ENCODE results near the gene NEU2.
"Not testable (repeated sequence)": the region's sequence is repeated elsewhere in the genome, so short reads cannot be mapped to it uniquely, and the experiment has no call there.

NEU2 gene

DNA sequence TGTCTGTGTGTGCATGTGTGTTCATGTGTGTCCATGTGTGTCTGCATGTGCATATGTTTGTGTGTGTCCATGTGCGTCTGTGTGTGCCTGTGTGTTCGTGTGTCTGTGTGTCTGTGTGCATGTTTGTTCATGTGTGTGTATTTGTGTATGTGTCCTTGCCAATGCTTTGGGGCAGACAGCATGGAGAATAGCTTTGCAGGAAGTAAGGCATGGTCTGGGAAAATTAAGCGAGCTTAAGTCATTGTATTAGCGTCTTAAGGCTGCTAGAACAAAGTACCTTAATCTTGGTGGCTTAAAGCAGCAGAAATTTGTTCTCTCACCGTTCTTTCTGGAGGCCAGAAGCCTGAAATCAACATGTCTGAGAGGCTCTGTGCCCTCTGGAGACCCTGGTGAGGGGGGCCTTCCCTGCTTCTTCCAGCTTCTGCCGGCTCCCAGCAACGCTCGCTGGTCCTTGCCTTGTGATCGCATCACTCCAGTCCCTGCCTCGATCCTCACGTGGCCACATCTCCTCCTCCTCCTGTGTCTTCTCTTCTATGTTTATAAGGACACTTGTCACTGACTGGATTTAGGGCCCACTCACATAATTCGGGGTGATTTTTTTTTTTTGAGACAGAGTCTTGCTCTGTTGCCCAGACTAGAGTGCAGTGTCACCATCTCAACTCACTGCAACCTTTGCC, 3.8 kb downstream of the NEU2 start:
- DNase-seq, result no peak

DNA sequence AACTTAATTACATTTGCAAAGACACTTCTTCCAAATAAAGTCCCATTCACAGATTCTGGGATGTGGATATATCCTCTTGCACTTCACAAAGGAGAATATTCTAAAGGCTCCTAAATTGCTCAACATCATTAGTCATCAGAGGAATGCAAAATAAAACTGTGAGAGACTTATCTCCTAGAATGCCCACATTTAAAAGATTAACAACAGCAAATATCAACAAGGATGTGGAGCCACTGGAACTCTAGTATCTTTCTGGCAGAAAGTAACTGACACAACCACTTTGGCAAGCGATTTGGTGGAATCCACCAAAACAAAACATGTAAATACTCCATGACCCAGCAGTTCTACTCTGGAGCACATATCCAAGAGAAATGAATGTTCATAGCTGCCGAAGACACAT, 4.6 kb downstream of the NEU2 start:
- DNase-seq, result no peak

DNA sequence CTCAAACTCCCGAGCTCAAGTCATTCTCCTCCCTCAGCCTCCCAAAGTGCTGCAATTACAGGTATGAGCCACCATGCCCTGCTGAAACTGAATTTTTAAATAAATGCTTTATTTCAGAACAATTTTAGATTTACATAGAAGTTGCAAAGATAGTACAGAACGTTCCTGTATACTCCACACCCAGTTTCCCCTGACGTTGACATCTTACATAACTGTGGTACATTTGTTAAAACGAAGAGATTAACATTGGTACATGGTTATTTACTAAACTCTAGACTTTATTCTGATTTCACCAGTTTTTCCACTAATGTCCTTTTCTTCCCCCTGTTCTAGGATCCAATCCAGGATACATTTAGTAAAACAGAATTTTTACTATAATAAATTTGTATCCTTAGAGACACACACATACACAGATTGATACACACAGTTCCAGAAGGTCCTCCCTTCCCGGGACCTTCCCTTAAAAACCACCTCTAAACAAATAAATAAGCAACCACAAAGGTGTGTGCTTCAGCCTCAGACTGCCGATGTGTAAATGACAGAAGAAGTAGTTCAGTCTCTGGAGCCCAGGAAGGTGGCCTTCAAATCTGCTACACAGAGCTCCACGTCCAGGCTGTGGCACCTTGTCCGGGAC, 6.9 kb downstream of the NEU2 start:
- no peak for DNase-seq

DNA sequence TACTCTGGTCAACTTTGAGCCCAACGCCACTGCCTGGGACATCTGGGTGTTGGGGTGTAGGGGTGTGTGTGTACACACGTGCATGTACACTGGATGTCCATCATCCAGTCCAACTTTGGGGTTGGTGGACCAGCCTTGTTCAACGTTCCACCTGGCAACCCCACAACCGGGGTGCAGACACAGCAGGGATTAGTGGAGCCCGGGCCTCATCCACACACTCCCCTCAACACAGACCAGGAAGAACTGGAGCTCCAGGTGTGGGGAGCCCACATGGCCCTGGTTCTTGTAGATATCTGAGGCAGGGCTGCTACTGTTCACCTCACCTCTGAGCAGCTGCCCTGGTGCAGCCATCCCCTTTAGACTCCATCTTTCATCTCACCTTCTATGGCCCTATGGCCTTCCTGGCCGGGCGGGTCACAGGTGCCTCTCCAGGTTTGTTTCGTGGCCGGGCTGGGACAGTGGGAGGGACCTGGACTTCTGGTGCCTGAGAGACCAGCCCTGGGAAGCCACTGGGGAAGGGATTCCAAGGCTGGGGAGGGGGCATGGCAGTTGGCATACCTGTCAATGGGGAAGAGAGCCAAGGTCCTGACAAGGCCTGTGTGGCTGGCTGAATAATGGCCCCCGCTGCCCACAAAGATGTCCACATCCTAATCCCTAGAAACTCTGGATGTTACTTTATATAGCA, 7.5 kb downstream of the NEU2 start:
- no peak for DNase-seq

DNA sequence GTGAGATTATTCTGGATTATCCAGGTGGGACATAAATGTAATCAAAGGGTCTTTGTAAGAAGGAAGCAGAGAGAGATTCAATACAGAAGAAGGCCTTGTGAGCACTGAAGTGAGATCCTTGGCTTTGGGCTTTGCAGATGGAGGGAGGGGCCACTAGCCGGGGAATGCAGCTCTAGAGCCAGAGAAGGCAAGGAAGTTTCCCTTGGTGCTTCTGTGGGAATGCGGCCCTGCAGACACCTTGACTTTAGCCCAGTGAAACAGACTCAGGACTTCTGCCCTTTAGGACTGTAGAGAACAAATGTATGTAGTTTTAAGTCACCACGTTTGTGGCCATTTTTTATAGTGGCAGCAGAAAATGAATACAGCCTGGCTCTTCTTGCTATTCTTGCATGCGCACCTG, 8.1 kb downstream of the NEU2 start:
- DNase-seq, result no peak

DNA sequence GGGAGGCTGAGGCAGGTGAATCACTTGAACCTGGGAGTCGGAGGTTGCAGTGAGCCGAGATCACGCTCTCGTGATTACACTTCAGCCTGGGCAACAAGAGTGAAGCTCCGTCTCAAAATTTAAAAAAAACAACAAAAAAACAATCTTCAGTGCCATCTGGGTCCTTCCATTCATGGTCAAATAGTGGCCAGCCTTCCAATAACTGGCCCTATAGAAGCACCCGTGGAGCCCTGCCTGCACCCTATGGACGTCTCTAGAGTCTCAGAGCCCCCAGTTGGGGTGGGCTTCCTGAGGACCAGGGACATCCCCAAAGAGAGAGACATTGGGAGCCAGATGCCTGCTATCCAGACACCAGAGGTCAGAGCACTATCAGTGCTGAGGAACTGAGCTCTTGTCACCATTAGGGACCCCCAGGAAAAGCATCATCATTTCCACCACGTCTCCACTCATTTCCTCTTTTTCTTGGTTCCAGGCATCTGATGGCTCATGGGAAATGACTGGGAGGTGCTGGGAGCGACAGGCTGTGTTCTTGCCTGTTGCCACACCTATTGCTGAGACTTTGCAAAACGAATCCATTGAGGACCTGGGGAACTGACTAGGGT, 9.4 kb downstream of the NEU2 start:
- no peak for DNase-seq

DNA sequence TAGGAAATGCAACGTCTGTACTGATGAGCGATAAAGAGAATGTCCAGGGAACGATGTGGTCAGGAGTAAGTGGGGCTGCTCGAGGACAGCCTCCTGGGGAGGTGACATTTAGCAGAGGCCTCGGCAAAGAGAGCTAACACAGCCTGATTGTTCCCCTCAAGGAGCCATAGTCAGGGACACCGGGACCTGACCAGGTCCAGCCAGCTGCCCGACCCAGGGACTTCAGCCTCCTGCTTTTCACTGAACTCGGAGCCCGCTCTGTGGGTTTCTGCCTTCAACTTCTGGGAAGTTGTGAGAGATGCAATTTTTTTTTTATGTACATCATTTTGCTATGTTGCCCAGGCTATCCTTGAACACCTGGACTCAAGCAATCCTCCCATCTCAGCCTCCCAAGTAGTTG, 10.1 kb downstream of the NEU2 start:
- DNase-seq, result no peak

DNA sequence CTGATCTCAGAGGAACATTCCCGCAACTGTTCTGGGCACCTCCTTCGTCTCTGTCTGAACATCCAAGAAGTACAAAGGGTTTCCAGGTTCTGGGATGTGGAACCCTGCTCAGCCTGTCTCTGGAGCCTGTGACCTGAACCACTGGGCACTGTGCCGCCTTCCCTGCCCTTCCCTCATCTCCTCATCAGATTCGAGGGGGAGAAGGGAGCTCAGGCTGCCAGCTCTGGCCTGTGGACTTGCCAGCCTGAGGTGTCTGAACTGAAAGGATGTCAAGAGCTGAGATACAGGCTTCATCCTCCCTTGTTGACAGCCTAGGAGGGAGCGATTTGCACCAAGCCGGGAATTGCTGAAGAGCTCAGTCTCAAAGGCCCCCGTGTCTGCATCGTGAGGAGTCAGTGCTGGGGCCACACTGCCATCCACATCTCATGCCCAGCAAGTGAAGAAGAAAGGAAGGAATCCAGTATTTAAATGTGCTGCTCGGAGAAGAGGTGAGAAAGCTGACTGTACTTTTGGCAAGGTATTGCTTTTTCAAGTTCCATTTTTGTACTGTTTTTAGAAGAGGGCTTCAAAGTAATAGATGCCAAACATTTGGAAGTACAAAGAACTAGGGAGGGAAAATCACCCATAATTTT, 12.6 kb downstream of the NEU2 start:
- DNase-seq, result no peak

DNA sequence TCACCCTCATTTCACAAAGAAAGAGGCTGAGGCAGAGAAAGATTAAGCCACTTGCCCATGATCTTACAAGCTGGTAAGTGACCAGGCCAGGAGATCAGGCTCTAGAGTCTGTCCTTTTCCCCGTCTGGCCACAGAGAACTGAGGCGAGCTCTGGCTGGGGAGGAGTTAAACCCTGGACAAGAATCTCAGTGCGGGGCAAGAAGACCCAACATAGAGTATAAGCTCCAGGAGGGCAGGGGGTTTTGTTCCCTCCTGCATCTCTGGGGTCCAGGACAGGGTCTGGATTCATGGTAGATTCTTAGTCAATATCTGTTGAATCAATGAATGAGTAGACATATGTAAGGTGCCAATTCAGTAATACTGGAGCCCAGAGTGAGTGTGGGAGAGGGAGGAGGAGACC, 14.7 kb downstream of the NEU2 start:
- no peak for DNase-seq

DNA sequence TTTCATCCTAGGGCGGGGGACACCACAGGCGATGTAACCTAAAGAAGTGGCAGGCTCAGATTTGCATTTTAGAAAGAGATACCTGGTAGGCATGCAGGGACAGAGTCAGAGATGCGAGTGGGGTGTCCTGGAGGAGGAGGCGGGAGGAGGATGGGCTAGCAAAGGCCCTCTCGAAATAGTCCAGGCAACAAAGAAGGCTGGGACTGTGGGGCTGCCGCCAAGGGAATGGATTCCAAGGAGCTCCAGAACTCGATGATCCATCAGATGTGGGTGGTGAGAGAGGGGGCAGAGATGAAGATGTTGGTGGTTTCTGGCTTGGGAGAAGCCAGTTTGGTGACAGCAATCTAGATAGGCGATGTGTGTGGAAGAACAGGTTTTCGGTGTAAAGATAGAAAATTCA, 15.2 kb downstream of the NEU2 start:
- no peak for DNase-seq

DNA sequence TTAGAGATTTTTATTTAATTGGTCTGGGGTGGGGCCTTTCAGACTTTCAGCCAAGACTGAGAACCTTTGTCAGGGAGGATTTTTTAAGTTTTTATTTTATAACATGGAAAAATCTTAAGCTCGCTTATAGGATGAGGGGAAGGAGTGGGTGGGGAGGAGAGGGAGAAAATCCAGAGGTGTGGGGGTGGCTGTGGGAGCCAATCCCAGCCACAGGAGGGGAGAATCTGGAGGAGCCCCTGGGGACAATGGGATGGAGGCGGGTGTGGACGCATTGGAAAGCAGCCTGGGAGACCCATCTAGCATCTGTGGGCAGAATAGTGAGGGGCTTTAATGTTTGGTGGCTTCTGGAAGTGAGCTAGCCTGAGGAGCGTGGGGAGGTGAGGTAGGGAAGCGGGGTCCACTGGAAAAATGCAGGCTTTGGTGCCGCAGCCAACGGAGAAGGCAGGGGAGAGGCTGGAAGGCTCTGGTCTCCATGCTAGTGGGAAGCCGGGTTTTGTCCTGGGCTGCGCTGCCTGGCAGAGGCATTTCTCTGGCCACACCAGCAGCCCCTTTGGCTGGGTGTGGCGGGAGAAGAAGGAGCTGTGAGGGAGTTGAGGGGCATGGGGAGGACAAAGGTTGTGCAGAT, 16.2 kb downstream of the NEU2 start:
- DNase-seq, result no peak

DNA sequence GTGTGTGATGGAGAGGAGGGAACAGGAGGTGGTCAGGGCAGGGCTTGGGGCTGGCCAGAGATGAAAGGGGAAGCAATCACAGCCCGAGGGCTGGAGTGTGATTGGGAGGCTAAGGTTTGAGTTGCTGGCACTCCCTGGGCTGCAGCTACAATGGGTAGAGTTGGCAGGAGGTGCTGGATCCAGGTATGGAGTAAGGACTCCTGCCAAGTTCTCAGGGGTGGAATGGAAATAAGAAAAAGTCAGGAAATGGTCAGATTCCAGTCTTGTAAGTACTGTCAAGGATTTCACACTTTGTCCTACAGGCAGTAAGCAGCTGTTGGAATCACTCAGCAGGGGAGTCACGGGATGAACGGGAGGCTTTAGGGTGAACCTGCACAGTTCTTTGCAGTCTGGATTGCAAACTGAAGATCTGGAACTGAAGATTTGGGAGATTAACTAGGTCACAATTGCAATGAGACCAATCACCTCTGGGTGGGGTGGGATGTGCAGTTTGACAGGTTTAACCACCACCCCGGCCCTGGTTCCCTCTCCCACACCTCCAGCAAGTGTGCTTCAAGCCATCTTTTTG, 16.8 kb downstream of the NEU2 start:
- no peak for DNase-seq

DNA sequence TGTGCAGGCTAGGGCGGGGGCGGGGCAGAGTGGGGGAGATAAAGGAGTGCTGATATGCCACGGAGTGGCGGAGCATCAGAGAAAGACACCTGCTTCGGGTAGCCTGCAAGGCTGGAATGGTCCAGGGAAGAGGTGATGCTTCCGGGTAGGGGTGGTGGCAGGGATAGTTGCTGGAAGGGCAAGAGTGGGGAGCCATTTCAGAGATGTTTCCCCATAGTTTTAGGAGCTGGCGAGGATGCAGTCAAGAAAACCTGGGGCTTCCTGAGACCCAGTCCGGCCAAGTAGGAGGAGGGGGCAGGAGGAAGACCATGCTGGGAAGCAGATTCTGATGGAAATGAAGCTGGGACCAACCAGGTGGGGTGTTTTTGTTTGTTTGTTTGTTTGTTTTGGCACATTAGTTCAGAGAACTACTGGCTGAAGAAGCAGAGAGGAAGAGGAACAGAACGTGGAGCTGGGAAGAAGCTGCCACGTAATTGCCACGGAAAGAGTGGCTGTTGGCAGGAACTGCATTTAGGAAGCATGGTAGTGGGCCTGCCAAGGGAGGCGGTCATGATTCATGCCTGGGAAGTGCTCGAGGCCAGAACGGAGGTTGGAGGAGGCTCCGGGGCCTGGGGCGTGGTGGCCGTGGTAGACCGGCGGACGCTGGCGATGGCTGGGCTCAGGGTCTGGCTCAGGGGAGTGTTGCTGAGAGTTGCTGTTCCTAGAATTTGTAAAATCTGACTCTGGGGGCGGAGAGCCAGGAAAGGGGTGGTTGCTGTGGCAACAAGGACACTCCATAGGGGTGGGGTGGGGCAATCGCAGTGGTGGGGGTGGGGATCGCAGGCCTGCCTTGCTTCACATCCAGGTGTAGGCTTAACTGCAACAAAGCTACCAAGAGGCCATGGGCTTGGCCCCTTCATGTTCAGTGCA, 19.0 kb downstream of the NEU2 start:
- DNase-seq, result no peak

DNA sequence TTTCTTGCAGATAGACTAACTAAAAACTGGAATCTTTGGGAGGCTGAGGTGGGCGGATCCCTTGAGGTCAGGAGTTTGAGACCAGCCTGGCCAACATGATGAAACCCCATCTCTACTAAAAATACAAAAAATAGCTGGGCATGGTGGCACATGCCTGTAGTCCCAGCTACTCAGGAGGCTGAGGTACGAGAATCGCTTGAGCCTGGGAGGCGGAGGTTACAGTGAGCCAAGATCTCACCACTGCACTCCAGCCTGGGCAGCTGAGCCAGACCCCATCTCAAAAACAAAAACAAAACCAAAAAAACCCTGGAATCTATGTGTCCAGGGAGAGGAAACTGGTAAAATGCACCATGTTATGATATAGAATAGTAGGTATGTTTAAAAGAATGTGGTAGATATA, 20.0 kb downstream of the NEU2 start:
- not testable (repeated sequence) for DNase-seq

DNA sequence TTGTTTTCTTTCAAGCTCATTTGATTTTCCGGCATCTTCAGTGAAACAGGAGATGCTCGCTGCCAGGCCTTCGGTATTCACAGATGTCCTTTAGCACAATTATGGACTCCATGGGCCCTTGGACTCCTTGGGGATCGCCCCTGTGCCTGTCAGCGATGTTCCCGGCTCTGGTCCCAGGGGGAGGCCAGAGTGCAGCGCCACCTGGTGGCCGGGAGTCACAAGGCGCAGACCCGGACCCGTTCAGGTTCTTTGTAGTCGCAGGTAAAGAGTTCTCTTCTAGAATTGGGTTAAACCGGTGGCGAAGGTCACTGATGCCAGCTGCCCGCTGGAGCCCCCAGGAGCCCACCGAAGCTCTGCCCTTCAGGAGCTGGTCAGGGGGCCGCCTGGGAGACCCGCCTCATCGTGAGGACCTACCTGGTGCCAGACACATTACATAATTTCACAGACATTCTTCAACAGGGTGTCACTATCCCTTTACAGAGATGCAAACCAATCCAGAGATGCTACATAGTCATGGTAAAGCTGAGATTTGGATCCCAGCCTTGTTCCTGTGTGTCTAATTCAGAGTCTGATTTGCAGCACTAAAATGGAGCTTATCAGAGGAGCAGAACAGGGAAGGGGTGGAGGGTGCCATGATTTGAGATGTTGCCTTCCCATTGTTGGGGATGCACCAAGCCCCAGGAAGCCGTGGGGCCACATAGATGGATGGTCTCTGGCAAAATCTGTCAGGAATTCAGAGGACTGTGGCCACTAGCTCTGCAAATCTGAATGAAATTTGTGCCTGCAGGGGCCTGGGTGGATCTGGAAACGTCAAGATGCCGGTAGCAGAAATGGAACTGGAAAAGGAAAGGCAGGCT, 21.7 kb downstream of the NEU2 start:
- no peak for DNase-seq

DNA sequence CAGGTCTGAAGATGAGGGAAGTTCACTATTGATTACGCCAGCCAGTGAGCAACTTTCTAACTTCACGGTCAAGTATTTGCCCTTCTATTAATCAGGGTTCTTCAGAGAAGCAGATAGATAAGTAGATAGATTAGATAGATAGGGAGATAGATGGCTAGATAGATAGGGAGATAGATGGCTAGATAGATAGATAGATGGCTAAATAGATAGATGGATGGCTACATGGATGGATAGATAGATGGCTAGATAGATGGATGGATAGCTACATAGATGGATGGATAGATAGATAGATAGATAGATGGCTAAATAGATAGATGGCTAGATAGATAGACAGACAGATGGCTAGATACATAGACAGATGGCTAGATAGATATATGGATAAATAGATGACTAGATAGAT, 22.9 kb downstream of the NEU2 start:
- no peak for DNase-seq

DNA sequence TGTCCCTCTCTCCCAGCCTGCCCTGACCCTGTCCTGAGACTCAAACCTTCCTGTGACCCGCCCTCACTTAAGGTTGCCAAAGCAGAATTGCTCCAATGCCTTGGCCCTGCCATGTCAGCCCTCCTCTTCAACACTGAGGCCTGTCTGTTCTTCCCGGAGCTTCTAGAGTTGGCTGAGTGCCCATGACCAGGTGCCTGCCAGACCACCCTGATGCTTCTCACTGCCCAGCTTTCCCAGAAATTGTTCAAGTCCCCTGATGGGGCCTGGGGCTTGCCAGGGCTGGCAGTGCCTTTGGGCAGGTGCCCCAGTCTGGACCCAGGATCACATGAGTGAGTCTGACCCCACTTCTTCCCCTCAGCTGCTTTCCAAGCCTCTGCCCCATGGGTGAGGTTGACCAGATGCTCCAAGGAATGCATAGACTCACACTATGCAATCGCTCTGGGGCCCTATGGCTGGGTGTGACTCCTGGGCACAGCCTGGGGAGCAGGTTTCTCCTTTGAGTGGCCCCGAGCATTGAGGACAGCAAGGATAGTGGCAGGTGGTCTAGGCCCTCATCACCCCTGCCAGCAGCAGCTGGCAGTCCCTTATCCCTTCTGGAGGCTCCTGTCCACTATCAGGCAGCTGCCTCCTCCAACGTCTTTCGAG, 24.6 kb downstream of the NEU2 start:
- no peak for DNase-seq

DNA sequence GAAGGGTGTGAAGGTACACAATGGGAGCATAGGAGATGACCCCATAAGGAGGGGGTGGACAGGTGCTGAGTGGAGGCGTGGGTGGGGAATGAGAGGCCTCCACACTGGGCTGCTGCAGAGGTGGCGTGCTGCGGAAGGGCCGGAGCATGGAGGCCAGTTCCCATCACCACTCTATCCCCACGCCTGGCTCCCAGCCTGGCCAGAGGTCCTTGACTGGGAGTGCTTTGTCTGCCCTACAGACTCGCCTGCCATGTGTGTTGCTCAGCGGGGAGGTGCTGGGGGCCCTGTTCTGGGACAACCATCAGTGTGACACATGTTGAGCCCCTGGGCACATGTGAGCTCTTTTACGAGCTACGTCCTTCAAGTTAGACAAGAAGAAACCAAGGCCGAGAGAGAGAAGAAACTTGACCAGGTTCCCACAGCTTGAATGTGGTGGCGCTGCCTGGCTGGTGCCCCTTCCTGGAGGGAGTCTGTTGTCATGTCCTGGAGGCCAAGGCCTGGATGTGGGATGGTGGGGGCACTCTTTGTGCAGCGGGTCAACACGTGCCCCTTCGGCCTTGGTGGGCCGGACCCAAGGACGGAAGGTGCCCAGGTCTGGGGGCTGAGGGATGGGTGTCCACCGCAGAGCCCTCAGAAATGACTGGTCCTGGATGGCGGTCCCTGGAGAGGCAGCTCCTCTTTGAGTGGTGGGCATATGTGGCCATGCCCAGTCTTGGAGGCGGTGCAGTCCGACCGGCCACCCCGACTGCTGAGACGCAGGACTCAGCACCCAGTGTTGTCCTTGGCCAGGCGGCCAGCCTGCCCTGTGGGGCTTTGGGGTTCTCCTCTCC, 26.5 kb downstream of the NEU2 start:
- no peak for DNase-seq

DNA sequence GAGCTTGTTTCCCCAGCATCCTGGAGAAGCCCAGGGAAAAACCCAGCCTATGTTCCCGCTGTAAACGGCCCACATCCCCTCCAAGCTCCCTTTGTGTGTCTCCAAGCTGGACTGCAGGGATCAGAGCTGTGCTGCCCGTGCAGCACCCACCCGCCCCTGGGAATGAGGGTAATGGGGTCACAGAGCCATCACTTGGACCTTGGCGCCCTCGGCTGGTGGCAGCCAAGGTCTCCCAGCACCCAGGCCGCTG, 27.0 kb downstream of the NEU2 start:
- DNase-seq, result no peak

Measured in NCI-H2029 (cell line).